ENCODE measurements around the gene KIF5C.

- TF ChIP-seq, protein P1, sequence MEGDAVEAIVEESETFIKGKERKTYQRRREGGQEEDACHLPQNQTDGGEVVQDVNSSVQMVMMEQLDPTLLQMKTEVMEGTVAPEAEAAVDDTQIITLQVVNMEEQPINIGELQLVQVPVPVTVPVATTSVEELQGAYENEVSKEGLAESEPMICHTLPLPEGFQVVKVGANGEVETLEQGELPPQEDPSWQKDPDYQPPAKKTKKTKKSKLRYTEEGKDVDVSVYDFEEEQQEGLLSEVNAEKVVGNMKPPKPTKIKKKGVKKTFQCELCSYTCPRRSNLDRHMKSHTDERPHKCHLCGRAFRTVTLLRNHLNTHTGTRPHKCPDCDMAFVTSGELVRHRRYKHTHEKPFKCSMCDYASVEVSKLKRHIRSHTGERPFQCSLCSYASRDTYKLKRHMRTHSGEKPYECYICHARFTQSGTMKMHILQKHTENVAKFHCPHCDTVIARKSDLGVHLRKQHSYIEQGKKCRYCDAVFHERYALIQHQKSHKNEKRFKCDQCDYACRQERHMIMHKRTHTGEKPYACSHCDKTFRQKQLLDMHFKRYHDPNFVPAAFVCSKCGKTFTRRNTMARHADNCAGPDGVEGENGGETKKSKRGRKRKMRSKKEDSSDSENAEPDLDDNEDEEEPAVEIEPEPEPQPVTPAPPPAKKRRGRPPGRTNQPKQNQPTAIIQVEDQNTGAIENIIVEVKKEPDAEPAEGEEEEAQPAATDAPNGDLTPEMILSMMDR (IDR thresholded peaks at IDR 0.05; ENCODE audit: low read length): no peak
- no peak for TF ChIP-seq EZH2 (IDR thresholded peaks at IDR 0.05; ENCODE audit: borderline replicate concordance, low read length)
Measured at GRCh38 chr2:148992448-148992847, 117.4 kb downstream of the KIF5C start.

Data from OCI-LY1 (cell line).